Inferior parietal cortex (tissue), 1 donor: ENCODE data around the gene ZNF410.
"Not testable (repeated sequence)": the region's sequence is repeated elsewhere in the genome, so short reads cannot be mapped to it uniquely, and the experiment has no call there.

Experiments
- DNase-seq: peaks from one replicate; pipeline ENCODE4 v3.0.0-alpha.2; 2016; ENCODE audit errors: extremely low spot score

Gene ZNF410

DNA sequence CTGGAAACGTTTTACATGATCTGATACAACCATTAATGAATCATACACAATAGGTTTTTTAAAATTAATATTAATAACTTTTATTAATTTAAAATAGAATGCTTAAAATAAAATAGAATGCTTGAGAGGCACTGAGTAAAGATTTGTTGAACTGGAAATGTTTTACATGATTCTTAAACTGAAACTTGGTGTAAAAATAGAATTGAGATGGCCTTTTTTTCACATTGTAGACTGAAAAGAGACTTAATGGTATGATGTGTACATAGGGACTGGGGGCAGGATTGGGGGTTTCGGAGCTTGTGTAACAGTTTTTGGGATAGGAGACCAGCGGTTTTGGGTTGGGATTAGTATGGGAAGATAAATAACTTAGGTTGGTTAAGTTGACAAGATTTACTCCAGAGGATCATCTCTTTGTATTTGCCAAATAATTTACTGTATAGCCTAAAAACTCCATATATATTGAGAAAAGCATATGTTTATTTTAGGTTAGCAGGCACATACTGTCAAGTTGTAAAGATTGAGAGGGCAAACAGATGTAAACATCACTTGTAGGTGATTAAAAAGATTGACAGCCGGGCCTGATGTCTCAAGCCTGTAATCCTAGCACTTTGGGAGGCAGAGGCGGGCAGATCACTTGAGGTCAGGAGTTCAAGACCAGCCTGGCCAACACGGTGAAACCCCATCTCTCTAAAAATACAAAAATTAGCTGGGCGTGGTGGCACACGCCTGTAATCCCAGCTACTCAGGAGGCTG, 2.0 kb upstream of the ZNF410 start:
- no peak for DNase-seq

DNA sequence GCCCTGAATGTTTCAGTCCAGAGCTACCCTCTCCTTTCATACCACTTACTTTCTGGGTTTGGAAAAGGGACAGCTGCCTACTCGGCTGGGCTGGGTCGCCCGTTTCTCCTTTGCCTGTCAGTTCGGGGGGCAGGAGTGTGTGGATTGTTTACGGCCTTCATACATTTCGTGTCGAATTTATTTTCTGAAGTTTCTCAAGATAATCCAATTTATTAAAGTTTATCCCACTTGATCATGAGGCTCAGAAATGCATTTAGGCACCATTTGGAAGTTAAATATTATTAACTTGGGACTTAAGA, 608 bp downstream of the ZNF410 start:
- no peak for DNase-seq

DNA sequence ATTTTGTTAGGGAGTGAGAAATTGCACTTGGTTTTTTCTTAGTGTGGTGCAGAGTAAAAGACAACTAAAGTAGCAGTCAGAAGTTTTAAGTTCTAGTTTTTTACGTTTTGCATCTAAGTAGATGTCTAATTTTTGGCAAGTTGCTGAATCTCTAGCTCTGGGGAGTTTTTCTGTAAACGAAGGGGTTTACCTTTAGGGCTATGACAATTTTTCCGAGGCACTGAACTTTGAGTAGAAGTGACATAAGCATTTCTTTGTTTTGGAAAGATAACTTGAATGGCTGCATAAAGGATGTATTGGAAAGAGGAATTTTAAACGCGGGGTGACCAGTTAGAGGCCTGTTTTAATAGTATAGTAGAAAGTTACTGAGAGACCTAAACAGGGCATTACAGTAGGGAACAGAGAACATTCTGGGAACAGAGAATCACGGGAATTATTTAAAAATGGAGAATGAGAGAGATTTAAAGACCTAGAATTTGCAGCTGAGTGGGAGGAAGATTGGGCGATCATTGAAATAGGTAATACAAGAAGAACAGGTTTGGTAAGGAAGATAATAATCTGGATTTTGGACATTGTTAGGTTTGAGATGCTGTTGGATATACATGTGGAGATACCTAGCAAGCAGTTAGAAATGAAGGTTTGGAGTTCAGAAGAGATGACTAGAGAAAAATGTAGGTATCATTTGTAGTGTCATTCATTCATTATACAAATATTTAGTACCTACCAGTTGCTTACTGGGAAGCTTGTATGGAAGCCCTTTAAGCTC, 1.2 kb downstream of the ZNF410 start:
- DNase-seq: no peak

DNA sequence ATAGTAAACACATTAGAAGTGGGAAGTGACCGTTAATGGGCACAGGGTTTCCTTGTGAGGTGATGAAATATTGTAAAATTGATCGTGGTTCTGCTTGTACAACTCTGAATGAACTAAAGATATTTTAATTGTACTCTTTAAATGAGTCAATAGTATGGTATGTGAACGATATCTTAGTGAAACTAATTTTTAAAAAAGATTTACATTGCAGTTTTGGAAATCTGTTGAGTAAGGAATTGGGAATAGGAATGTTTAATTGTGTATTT, 1.7 kb downstream of the ZNF410 start:
- DNase-seq: no peak

DNA sequence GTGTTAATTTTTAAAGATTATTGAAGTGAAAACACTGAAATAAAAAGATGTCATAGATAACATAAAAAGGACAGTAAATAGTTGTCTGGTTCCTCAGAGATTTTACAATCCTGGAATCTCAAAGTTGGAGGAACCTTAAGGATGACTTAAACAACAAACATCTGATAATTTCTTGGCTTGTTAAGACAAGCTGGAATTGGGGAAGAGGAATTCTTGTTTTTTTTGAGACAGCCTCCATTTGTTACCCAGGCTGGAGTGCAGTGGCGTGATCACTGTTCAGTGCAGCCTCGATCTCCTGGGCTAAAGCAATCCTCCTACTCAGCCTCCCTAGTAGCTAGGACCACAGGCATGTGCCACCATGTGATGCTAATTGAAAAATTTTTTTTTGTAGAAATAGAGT, 2.3 kb downstream of the ZNF410 start:
- no peak for DNase-seq

DNA sequence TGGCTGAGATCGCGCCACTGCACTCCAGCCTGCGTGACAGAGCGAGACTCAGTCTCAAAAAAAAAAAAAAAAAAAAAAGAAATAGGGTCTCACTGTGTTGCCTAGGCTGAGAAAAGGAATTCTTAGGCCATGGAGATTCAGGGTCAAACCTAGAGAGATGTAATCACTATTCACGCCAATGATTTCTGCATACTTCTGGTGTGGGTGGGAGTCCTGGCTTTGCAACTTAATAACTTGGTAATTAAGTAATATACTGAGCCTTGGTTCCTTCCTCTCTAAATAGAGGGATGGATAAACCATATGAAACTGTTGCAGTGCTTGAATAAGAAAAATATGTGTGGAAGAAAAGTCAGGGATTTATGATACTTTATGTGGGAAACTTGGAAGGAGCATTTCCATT, 2.7 kb downstream of the ZNF410 start:
- DNase-seq: no peak

DNA sequence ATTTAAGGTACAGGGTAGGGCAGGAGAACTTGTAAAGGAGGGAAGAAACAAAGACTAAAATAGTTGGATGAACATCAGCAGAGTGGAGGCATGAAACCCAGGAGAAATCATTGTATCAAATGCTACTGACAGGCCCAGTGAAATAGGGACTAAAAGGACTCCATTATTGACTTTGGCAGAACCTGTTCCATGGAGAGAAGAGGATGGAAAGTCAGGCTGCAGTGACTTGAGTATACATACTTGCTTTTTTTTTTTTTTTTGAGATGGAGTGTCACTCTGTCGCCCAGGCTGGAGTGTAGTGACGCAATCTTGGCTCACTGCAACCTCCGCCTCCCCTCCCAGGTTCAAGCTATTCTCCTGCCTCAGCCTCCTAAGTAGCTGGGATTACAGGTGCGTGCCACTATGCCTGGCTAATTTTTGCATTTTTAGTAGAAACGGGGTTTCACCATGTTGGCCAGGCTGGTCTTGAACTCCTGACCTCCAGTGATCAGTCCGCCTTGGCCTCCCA, 7.6 kb downstream of the ZNF410 start:
- not testable (repeated sequence) for DNase-seq

DNA sequence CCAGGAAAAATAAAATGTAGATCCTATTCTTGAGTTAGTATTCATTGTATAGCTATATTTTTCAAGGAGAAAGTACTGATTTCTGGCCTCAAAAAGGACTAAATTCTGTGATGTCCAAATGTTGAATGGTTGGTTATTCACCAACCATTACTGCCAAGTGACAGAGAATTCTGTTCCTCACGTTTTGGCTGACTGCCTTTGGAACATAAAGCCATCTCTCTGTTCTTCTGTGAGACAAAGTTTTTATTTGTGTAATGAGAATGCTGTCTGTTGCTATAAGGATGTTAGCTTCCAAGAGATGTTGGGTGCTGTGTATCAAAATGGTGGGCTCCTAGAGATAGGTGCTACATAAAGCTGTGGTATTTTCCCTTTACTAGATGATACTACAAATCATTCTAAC, 9.3 kb downstream of the ZNF410 start:
- DNase-seq: peak; percentile 50

DNA sequence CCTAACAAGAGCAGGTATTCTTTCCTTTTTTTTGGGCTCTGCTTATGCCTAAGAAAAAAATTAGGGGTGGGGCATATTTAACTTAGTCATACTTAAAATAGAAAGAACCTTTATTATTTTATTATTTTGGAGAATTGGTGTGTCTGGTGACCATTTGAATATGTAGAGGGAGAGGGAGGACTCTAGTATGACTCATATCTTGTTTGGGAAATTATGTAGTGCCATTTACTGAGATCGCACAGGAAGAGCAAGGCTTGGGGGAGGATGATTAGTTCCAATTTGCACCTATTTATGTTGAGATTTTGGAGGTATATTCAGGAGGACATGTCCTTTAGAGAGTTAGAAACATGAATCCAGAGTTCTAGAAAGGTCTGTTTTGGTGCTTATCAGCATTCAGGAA, 9.9 kb downstream of the ZNF410 start:
- no peak for DNase-seq

DNA sequence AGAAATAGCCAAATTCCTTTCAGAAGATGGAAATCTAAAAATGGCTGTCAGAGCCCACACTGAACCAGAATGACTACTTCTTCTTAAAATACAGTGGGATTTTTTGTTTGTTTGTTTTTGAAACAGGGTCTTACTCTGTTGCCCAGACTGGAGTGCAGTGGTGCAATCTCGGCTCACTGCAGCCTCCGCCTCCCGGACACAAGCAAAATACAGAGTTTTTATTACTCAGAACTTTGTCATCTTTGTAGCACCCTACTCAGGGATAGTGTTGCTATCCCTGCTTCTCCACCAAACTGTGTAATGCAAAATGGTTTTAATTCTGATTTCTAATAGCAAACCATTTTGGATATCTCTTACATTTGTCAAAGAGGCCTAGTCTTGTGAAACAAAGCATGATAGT, 16.4 kb downstream of the ZNF410 start:
- no peak for DNase-seq

DNA sequence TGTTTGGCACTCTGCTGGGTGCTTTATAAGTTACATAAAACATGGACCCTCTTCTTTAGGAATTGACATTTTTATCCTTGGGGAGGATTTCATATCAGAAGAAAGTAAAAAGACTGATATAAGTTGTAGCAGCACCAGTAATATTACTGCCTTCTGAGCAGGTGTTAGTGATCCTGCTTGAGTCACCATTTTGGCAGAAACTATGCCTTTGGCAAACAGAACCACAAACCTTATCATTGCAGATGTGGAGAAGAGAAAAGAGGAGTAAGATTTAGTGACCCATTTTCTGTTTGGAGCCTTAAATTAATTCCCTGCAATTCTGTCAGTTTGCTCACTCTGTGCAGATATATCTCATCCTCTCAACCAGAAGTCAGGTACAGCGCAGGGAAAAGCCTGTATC, 23.0 kb downstream of the ZNF410 start:
- DNase-seq: no peak

DNA sequence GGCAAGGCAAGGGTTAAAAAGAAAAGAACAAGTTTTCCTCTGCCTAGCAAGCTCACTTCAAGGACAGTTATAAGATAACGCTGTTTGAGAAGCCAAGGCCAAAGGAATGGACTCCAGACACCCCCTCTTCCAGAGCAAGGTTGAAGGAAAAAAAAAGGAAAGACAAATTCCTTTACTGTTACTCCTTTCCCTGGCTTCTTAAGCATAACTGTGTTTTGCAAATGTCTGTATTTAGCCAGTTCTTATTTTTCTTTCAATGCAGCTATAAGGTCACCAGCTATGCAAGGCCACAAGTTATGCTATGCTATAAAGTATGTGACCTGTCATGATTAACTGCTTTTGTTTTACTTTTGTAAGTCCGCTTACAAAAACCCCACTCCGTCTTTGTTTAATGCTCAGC, 26.6 kb downstream of the ZNF410 start:
- DNase-seq: no peak

DNA sequence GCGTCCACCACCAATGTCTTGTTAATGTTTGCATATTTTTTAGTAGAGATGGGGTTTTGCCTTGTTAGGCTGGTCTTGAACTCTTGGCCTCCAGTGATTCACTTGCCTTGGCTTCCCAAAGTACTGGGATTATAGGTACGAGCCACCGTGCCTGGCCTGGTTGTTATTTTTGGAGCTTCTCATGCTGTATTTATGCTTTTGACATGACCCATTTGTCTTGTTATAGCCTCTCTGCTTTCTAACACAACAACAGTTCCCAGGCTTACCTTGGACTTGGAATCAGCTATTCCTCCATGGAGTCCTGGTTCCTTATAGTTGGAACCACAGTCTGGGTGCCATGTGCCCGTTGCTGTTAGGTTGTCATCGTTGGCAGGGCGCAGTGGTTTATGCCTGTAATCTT, 29.7 kb downstream of the ZNF410 start:
- no peak for DNase-seq

DNA sequence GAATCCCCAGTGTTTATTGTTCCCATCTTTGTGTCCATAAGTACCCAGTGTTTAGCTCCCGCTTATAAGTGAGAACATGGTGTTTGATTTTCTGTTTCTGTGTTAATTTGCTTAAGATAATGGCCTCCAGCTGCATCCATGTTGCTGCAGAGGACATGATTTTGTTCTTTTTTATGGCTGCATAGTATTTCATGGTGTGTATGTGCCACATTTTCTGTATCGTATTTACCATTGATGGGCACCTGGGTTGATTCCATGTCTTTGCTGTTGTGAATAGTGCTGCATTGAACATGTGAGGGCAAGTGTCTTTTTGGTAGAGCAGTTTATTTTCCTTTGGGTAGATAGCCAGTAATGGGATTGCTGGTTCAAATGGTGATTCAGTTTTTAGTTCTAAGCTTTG, 32.8 kb downstream of the ZNF410 start:
- DNase-seq: not testable (repeated sequence)

DNA sequence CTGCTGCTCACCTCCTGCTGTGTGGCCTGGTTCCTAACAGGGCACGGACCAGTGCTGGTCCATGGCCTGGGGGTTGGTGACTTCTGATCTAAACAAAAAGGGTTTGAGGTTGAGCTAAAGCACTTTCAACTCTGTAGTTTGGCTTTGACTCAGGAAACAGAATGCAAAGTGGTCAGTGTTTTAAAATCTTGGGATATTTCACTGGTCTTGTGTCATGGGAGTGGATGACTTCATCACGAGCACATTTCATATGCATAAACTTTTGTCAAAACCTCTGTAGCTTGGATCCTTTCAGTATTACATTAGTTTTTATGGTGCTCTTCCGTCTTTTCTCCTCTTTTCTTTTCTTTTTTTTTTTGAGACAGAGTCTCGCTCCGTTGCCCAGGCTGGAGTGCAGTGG, 37.7 kb downstream of the ZNF410 start:
- no peak for DNase-seq

DNA sequence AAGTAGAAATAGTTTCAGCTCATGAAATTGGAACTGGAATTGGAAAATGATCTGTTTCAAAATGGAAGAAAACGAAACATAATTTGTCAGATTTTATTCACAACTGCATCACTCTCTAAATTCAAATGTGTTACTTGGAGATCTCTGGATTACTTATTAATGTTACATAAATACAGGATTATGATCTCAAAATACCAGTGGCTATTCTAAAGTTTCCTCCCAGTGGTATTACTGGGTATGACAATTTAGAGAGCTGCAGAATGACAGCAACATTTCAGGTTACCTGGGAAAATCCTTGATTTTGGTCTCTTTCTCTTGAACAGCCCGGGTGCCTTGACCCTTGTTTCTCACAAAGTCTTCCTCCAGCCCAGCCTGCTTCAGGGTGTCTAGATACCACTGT, 49.0 kb downstream of the ZNF410 start:
- DNase-seq: no peak

DNA sequence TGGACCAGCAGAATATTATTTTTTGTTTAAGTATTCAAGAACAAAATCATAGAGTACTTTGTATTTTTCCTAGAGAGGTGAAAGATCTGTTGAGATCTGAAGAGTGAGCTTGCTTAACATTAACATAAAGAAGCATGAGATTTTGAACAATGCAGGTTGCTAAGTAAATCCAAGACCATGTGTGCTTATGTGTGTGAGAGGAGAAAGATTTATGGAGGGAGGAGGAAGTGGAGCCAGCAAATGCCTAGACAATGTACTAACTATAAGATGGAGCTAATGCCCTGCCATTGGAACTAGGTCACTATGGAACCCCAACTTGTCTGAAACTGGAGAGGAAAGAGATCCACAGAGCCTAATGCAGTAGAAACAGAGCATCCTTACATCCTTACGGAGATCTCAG, 49.9 kb downstream of the ZNF410 start:
- no peak for DNase-seq

DNA sequence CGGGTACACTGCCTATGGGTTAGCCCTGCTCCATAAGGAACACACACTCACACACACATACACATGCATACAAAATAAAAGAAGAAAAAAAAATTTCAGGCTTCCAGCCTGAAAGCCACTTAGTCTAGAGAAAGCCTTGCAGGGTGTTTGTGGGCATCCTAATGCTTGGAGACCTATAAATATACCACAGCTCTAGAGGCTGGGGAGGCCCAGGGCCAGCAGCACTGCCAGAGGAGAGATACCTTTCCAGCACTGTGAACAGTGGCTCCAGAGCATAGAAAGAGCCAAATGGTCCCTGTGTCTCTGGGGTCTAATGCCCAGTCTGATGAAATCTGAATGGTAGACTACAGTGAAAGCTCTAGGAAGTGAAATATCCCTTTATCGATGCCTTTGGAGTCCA, 50.4 kb downstream of the ZNF410 start:
- no peak for DNase-seq

DNA sequence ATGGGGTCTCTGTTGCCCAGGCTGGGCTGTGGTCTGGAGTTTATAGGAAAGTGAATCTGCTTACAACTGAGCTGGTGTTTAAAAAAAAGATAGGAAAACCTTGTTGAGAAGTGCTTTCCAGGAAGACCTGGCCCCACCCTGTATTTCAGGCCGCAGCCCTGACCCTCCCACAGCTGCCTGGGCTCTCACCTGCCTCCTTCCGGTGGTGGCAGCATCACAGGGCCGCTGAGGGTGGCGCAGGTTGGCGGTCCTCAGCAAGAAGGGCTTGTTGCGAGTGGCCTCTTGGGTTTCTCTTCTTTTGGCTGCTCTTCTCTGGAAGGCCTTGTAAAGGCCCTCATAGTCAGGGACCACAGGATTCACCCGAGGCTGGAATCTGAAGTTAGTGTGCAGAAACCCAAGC, 55.5 kb downstream of the ZNF410 start:
- no peak for DNase-seq

DNA sequence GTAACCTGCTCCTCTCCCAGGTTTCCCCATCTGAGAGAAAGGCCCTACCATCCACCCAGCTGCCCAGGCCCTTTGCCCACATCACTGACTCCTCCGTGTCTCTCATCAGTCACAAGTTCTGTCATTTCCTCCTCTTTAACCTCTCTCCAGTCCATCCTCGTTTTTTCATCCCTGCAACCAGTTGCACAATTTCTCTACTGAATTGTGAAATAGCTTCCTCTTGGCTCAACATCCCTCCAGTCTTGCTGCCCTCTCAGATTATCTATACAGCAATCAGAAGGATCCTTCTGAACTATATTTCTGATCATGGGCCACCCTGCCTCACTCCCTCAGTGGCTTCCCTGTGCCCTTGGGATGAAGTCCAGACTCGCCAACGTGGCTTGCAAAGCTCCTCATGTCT, 56.4 kb downstream of the ZNF410 start:
- no peak for DNase-seq

DNA sequence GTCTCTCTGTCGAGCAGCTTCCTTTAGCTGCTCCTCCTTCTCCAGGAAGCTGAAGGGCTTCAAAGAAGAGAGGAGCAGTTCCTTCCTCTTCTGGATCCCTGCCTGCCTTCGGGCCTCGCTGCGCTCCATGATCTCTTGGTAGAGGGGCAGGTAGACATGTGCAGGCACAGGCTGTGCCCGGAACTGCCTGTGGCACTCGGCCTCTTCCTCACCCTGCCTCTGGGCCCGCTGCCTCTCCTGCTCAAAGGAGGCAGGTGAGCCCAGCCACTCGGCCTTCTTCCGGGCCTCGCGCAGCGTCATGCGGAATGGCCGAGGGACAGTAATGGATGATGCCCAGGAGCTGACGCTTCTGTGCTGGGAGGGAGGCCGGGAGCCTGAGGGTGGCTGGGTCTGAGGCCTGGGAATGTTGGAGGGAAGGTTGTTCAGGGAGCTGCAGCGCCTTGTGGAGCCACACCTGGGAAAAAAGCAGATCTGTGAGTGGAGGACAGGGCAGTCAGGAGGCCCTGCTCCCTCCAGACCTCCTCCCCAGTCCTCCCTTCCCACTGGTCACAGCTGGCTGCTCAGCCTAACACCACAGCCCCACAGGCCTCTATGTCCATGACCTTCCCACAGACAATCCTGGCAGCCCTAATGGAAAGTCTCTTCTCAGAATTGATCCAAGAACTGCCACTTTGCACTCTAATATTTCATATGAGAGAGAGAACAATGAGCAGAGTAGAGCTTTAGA, 57.9 kb downstream of the ZNF410 start:
- no peak for DNase-seq

DNA sequence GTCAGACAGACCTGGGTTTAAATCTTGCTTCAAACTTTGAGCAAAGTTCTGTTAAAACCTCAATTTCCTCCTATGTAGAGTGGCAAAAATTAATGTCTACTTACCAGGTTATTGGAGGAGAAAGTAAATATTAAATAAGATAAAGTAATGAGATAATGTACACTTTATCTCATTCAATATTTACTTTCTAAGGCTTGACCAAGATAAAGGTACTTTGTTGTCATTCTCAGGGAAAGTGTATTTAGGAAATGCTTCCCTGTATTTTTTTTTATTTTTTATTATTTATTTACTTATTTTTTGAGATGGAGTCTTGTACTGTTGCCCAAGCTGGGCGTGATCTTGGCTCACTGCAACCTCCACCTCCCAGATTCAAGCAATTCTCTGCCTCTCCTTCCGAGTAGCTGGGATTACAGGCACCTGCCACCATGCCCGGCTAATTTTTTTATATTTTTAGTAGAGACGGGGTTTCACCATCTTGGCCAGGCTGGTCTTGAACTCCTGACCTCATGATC, 58.6 kb downstream of the ZNF410 start:
- DNase-seq: no peak
